PC-3 (cell line): ENCODE data around the gene KCNT2. TPM values are rescaled to one million over a fixed set of nuclear protein-coding genes. Genes with fewer than 3 reads are reported as not detected.

Source experiments
- ATAC-seq: fragments of 200-7000 bp; cut with Tn5 transposase; 2 replicates; pipeline ENCODE4 v1.9.1; 2020; ENCODE audit warnings: mild to moderate bottlenecking, moderate library complexity
- BruUV-seq: library from RNA; stranded (reverse); fragments of 400-500 nt; replicated peaks from 2 replicates; lab custom pipeline; 2021; lab: Mats Ljungman, UMichigan
- CTCF ChIA-PET: fragments of 300-600 bp; sonication (Branson Sonifier 250); formaldehyde crosslinking; loops from one replicate; lab custom pipeline; 2022; ENCODE audit warnings: antibody characterized with exemption; lab: Charles Lee
- POLR2A ChIA-PET: fragments of 300-600 bp; sonication (Branson Sonifier 250); formaldehyde crosslinking; loops from one replicate; lab custom pipeline; 2022; ENCODE audit warnings: antibody characterized with exemption; ENCODE audit not compliant: unreplicated experiment; lab: Charles Lee
- DNase-seq: peaks from one replicate; pipeline ENCODE4 v3.0.0-alpha.2; 2015
- H2AFZ ChIP-seq: fragments of 300-600 bp; sonication (generic); 2 replicates; pipeline ENCODE4 v1.6.0; 2016; ENCODE audit warnings: antibody characterized with exemption, low read length
- H3F3A ChIP-seq: fragments of 300-600 bp; sonication (generic); one replicate; pipeline ENCODE4 v1.6.0; 2017; ENCODE audit warnings: antibody characterized with exemption, low read length, control low read depth, mild to moderate bottlenecking; ENCODE audit not compliant: unreplicated experiment
- H3K27ac ChIP-seq: fragments of 300-600 bp; sonication (generic); 2 replicates; pipeline ENCODE4 v1.5.1; 2016; ENCODE audit warnings: mild to moderate bottlenecking, low read length
- H3K27me3 ChIP-seq: fragments of 300-600 bp; sonication (generic); 2 replicates; pipeline ENCODE4 v1.6.1; 2016; ENCODE audit warnings: low read length, mixed read lengths
- H3K36me3 ChIP-seq: fragments of 300-600 bp; sonication (generic); 2 replicates; pipeline ENCODE4 v1.6.1; 2016; ENCODE audit warnings: low read depth, mixed run types, low read length, mixed read lengths
- H3K4me1 ChIP-seq: fragments of 300-600 bp; sonication (generic); 2 replicates; pipeline ENCODE4 v1.5.1; 2016; ENCODE audit warnings: low read length; ENCODE audit not compliant: insufficient read depth
- H3K4me2 ChIP-seq: fragments of 300-600 bp; sonication (generic); 2 replicates; pipeline ENCODE4 v1.6.0; 2016; ENCODE audit warnings: low read length
- H3K4me3 ChIP-seq: fragments of 300-600 bp; sonication (generic); 2 replicates; pipeline ENCODE4 v1.5.1; 2016; ENCODE audit warnings: mild to moderate bottlenecking, low read length, mixed read lengths
- H3K79me2 ChIP-seq: fragments of 300-600 bp; sonication (generic); 2 replicates; pipeline ENCODE4 v1.6.1; 2017; ENCODE audit warnings: low read length, mixed read lengths
- H3K9ac ChIP-seq: fragments of 300-600 bp; sonication (generic); 2 replicates; pipeline ENCODE4 v1.6.0; 2016; ENCODE audit warnings: mild to moderate bottlenecking, low read length
- H3K9me2 ChIP-seq: fragments of 300-600 bp; sonication (generic); replicated peaks from 2 replicates; pipeline ENCODE4 v1.6.1; 2016; ENCODE audit warnings: mixed run types, low read length, mixed read lengths
- H3K9me3 ChIP-seq: fragments of 300-600 bp; sonication (generic); 2 replicates; pipeline ENCODE4 v1.6.1; 2016; ENCODE audit warnings: low read length, mixed read lengths
- H4K20me1 ChIP-seq: fragments of 300-600 bp; sonication (generic); 2 replicates; pipeline ENCODE4 v1.6.1; 2016; ENCODE audit warnings: low read length, mixed read lengths
- CTCF ChIP-seq: fragments of 300-600 bp; sonication (generic); conservative IDR thresholded peaks from 2 replicates; pipeline ENCODE4 v1.5.1; 2017; ENCODE audit warnings: antibody characterized with exemption, low read depth, mild to moderate bottlenecking, low read length
- EZH2 ChIP-seq: fragments of 300-600 bp; sonication (generic); IDR thresholded peaks from one replicate; pipeline ENCODE4 v1.6.1; 2017; ENCODE audit warnings: antibody characterized with exemption, mild to moderate bottlenecking, low read length; ENCODE audit not compliant: unreplicated experiment
- EZH2phosphoT487 ChIP-seq: fragments of 300-600 bp; sonication (generic); IDR thresholded peaks from 2 replicates; pipeline ENCODE4 v1.6.1; 2018; ENCODE audit warnings: mild to moderate bottlenecking, antibody characterized with exemption, low read length, borderline replicate concordance
- intact Hi-C: fragments of 100-400 bp; cut with micrococcal nuclease; formaldehyde crosslinking; loops from 2 replicates; pipeline ENCODE4 v1.9.0; 2023
- total RNA-seq: library from RNA; depleted of rRNA; stranded (reverse); fragments of >200 nt; gene quantifications from 2 replicates; pipeline ENCODE4 v1.2.3, GENCODE V29; 2014

KCNT2 gene
- total RNA-seq, 1 experiment from 2014 or later: 0.26 TPM

GRCh38 chr1:196259316-196259715 lies 348.9 kb downstream of the KCNT2 start:
- Histone ChIP-seq H4K20me1 (no peaks in the 10 kb centered on the region), H3K4me1 (no peaks in the 10 kb centered on the region), H3K4me3 (no peak overlapping the region), H3K9me3 (no peaks in the 10 kb centered on the region), H3K27me3 (no peaks in the 10 kb centered on the region), H3K79me2 (no peaks in the 10 kb centered on the region), H3K9me2 (no peaks in the 10 kb centered on the region), H3F3A (no peaks in the 10 kb centered on the region), H3K9ac (no peak overlapping the region), H3K4me2 (no peak overlapping the region), H3K36me3 (no peaks in the 10 kb centered on the region), H2AFZ (no peak overlapping the region), H3K27ac (no peak overlapping the region)
- CTCF ChIA-PET: no interaction called here
- ATAC-seq: no peak
- intact Hi-C loops: no loop called here
- DNase-seq: no peak
- POLR2A ChIA-PET: no interaction called here
- TF ChIP-seq EZH2 (no peak), EZH2phosphoT487 (no peak), CTCF (no peak)
- no TSS peak for BruUV-seq

GRCh38 chr1:196255762-196256161 lies 352.5 kb downstream of the KCNT2 start:
- no peaks in the 10 kb centered on the region for H3K27me3 ChIP-seq
- H3K36me3 ChIP-seq: no peaks in the 10 kb centered on the region
- H3K27ac ChIP-seq: no peak overlapping the region
- H3K9me3 ChIP-seq: no peaks in the 10 kb centered on the region
- H3F3A ChIP-seq: no peaks in the 10 kb centered on the region
- no peak overlapping the region for H3K4me2 ChIP-seq
- DNase-seq (no peak), ATAC-seq (no peak)
- BruUV-seq: no TSS peak
- no peak overlapping the region for H3K9ac ChIP-seq
- no peak for TF ChIP-seq CTCF
- TF ChIP-seq EZH2phosphoT487: no peak
- TF ChIP-seq EZH2: no peak
- no peaks in the 10 kb centered on the region for H3K4me1 ChIP-seq
- no peaks in the 10 kb centered on the region for H3K9me2 ChIP-seq
- POLR2A ChIA-PET: no interaction called here
- intact Hi-C loops: no loop called here
- H3K79me2 ChIP-seq: no peaks in the 10 kb centered on the region
- no peak overlapping the region for H2AFZ ChIP-seq
- no peaks in the 10 kb centered on the region for H4K20me1 ChIP-seq
- CTCF ChIA-PET: no interaction called here
- no peak overlapping the region for H3K4me3 ChIP-seq

- no peak for TF ChIP-seq EZH2
- TF ChIP-seq EZH2phosphoT487: no peak
- TF ChIP-seq CTCF: no peak
- Histone ChIP-seq H3K27ac (no peak overlapping the region), H3K4me2 (no peak overlapping the region), H3K36me3 (no peaks in the 10 kb centered on the region), H3K79me2 (no peaks in the 10 kb centered on the region), H3K4me3 (no peak overlapping the region), H3F3A (no peaks in the 10 kb centered on the region), H3K9ac (no peak overlapping the region), H3K4me1 (no peaks in the 10 kb centered on the region), H3K27me3 (no peaks in the 10 kb centered on the region), H3K9me2 (no peaks in the 10 kb centered on the region), H2AFZ (no peak overlapping the region), H4K20me1 (no peaks in the 10 kb centered on the region), H3K9me3 (no peaks in the 10 kb centered on the region)
- BruUV-seq: no TSS peak
- no peak for DNase-seq
- intact Hi-C loops: no loop called here
- ChIA-PET CTCF (no interaction called here), POLR2A (no interaction called here)
- no peak for ATAC-seq
Measured at GRCh38 chr1:196229546-196229945, 378.7 kb downstream of the KCNT2 start.
